GM18511 (cell line): ENCODE results near the gene UIMC1.

Experiments
- ATAC-seq: cut with Tn5 transposase; IDR thresholded peaks from one replicate; pipeline ENCODE4 v1.9.1; 2021; ENCODE audit warnings: mild to moderate bottlenecking, moderate library complexity; ENCODE audit not compliant: unreplicated experiment

UIMC1 gene

GRCh38 chr5:176906126-176906525, 100.5 kb downstream of the UIMC1 start:
- no peak for ATAC-seq

- no peak for ATAC-seq
Measured at GRCh38 chr5:176904276-176904675, 102.3 kb downstream of the UIMC1 start.

- no peak for ATAC-seq
Measured at GRCh38 chr5:176902911-176903664, 103.5 kb downstream of the UIMC1 start.

GRCh38 chr5:176902102-176902814, 104.3 kb downstream of the UIMC1 start:
- peak; percentile 10 for ATAC-seq

- peak; percentile 73 for ATAC-seq
Measured at GRCh38 chr5:176901260-176902101, 105.1 kb downstream of the UIMC1 start.

- no peak for ATAC-seq
Measured at GRCh38 chr5:176900780-176901204, 105.8 kb downstream of the UIMC1 start.

GRCh38 chr5:176899946-176900779, 106.4 kb downstream of the UIMC1 start:
- ATAC-seq = no peak

- no peak for ATAC-seq
Measured at GRCh38 chr5:176899296-176899891, 107.2 kb downstream of the UIMC1 start, which contains the start of gene HK3. TSS of gene HK3 (minus strand) at chr5:176899346. CDS start at chr5:176896159, 3,187 bp downstream.

GRCh38 chr5:176897263-176897662, 109.3 kb downstream of the UIMC1 start:
- ATAC-seq = no peak

GRCh38 chr5:176895831-176896230, 110.7 kb downstream of the UIMC1 start:
- no peak for ATAC-seq

- no peak for ATAC-seq
Measured at GRCh38 chr5:176894298-176894697, 112.3 kb downstream of the UIMC1 start.

GRCh38 chr5:176892663-176893062, 113.9 kb downstream of the UIMC1 start:
- no peak for ATAC-seq

- ATAC-seq = no peak
Measured at GRCh38 chr5:176891331-176891958, 115.1 kb downstream of the UIMC1 start.

- no peak for ATAC-seq
Measured at GRCh38 chr5:176890455-176891330, 115.9 kb downstream of the UIMC1 start.

- ATAC-seq = no peak
Measured at GRCh38 chr5:176889321-176890280, 117.0 kb downstream of the UIMC1 start.

GRCh38 chr5:176888865-176889165, 117.8 kb downstream of the UIMC1 start:
- ATAC-seq = no peak

GRCh38 chr5:176888016-176888864, 118.3 kb downstream of the UIMC1 start:
- no peak for ATAC-seq
